Measurements from ENCODE around the gene OLAH.
A peak's percentile ranks its signal among the peaks of the same experiment; 100 is the strongest.
"Not testable (repeated sequence)": the region's sequence is repeated elsewhere in the genome, so short reads cannot be mapped to it uniquely, and the experiment has no call there.

OLAH gene

DNA sequence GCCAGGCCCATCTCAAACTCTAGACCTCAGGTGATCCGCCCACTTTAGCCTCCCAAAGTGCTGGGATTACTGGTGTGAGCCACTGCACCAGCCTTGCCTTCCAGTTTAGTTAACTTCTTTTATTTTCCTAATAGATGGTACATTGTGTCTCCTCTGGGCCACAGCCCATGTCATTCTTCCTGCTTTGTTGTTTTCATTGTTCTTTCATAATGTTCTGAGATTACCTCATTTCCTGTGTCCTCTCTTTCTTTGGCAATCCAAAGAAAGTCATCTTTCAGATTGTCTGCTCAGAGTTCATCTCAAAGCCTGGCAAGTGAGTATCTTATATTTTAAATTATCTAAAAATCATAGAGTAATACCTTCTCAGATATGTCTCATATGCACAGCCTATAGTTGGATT, at the start of gene OLAH:
Gene OLAH, plus strand, starts transcription at position 270 of the 400 bp plus-strand sequence. CDS start 3,346 bp downstream, outside the sequence.
- no peak for DNase-seq (ENCODE audit: low read depth, low spot score)

DNA sequence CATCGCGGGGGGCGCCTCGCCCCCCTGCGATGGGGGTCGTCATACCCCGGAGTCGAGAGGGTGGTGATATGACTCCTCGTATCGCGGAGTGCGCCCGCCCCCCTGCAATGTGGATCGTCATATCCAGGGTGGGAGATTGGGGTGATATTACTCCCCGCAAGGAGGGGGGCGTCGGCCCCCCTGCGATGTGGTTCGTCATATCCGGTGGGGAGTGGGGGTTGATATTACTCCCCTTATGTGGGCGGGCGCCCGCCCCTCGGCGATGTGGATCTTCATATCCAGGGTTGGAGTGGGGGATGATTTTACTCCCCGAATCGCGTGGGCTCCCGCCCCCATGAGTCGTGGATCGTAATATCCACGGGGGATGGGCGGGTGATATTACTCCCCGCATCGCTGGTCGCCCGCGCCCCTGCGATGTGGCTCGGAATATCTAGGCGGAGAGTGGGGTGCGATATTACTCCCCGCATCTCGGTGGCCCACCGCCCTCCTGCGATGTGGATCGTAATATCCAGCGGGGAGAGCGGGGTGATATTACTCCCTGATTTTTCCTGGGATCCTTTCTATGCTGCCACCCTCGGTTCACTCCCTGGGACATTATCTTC, 47.7 kb upstream of the OLAH start:
- no peak for DNase-seq (ENCODE audit: low read depth, low spot score)

DNA sequence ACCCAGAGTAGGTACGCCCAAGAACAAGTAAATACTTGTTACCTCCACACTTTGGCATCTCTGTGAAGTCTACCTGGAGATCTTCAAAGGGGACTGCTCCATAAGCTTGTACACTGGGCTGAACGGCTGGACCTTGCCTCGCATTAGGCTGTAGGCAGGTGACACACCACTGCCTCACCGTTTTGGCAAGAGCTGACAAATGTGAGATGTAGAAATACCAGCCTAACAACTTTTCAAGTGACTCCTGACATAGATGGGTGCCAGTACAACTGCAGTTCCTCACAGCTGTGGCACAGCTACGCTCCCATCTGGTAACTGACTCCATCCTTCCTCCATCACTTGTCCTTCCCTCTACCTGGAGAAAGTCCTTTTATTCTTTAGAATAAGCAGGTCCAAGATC, 30.2 kb upstream of the OLAH start:
- DNase-seq (ENCODE audit: low read depth, low spot score): not testable (repeated sequence)

DNA sequence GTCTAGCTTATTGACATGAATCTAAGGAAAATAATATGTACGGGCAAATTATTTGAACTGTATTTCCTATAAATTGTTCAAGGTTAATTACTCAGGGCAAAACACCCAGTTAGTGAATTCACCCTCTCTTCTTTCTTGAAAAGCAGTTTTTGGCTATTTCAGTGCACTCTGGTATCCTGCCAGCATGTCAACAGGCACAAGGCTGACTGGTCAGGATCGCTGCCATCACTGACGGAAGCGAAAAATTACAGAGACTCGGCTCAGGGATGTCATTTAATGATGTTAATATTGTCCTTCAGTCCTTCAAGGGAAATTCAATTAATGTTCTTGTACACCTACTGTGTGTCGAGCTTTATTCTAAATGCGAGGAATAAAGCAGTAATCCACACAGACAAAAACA, 28.3 kb upstream of the OLAH start:
- no peak for DNase-seq (ENCODE audit: low read depth, low spot score)

DNA sequence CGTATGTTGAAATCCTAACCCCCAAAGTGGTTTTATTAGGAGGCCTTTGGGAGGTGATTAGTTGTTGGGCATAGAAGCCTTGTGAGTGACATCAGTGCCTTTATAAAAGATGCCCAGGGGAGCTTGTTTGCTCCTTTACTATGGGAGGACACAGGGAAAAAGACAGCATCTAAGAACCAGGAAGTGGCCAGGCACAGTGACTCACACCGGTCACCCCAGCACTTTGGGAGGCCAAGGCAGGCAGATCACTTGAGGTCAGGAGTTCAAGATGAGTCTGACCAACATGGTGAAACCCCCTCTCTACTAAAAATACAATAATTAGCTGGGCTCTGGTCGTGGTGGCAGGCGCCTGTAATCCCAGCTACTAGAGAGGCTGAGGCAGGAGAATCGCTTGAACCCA, 22.8 kb upstream of the OLAH start:
- DNase-seq (ENCODE audit: low read depth, low spot score): not testable (repeated sequence)

DNA sequence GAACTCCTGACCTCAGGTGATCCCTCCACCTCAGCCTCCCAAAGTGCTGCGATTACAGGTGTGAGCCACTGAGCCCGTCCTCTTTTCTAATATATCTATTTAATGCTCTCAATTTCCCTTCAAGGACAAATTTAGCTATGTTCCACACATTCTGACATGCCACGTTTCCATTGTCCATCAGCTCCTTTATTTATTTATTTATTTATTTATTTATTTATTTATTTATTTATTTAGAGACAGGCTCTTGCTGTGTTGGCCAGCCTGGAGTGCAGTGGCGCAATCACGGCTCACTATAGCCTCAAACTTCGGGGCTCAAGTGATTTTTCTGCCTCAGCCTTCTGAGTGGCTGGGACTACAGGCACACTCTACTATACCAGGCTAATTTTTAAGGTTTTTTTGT, 20.7 kb upstream of the OLAH start:
- not testable (repeated sequence) for DNase-seq (ENCODE audit: low read depth, low spot score)

DNA sequence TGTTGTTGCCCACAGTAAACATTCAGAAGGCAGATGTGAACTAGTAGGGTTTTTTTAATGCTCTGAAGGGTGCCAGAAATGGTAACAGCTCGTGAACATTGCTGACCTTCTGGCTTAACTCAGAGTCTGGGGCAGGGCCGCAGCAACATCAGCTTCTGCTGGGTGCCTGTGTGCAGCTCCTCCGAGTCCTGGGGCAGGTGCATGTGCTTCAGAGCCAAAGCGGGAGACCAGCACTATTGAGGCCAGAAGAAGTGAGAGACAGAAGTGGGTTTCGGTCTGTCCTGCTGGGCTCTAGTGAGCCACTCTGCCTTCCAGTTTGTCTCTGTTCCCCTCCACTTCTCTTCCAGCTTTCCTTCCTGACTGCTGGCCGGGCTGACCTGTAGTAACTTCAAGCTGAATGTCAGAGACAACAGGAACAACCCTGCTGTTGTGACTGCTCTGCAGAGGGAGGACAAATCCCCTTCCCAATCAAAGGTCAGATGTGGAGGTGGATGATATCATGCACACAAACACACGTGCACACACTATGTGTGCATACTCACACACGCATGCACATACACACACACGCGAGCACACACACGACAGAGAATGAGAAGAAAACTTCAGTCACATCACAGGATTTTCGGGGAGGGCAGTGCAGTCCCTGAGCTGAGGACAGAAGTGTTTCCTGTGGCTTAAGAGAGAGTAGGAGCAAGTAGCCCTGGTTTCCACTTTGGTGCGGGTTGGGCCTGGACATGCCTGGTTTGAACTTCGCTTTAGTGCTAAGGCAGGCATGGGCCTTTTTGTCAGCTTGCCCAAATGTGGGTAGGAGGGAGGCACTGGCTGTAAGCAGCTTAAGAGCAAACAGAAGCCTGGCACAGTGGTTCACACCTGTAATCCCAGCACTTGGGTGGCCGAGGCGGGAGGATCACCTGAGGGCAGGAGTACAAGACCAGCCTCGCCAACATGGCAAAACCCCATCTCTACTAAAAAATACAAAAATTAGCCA, 19.4 kb upstream of the OLAH start:
- not testable (repeated sequence) for DNase-seq (ENCODE audit: low read depth, low spot score)

DNA sequence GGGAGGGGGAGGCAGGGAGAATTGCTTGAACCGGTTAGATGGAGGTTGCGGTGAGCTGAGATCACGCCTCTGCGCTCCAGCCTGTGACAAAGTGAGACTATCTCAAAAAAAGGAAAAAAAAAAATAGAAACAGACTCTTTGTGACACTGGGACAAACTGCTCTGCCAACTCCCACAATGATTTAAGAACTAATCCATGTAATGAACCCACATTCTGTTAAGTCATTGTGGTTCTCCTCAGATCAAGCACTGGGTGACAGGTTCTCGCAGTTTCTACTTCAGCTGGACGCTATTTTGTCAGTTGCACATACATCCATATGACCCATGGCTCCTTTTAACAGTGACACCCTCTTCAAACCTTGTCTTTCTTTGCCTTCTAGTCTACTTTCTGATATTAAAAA, 18.7 kb upstream of the OLAH start:
- not testable (repeated sequence) for DNase-seq (ENCODE audit: low read depth, low spot score)

DNA sequence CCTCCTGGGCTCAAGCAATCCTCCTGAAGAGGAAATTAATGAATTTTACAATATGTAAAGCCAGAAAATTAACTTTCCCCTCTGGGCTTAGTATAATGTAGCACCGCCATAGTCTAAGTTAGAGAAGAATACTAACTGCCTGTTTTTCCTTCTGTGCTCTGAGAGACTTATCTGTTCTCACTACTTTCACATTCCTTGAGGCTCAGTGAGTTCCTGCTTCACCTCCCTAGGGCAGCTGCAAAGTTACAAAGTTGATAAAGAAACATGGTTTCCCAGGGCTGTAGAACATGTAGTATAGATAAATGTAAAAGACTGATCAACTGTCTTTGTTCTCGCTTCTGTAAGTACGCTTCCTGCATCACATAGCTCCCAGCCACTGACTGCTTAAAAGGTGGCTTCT, 16.0 kb upstream of the OLAH start:
- no peak for DNase-seq (ENCODE audit: low read depth, low spot score)

DNA sequence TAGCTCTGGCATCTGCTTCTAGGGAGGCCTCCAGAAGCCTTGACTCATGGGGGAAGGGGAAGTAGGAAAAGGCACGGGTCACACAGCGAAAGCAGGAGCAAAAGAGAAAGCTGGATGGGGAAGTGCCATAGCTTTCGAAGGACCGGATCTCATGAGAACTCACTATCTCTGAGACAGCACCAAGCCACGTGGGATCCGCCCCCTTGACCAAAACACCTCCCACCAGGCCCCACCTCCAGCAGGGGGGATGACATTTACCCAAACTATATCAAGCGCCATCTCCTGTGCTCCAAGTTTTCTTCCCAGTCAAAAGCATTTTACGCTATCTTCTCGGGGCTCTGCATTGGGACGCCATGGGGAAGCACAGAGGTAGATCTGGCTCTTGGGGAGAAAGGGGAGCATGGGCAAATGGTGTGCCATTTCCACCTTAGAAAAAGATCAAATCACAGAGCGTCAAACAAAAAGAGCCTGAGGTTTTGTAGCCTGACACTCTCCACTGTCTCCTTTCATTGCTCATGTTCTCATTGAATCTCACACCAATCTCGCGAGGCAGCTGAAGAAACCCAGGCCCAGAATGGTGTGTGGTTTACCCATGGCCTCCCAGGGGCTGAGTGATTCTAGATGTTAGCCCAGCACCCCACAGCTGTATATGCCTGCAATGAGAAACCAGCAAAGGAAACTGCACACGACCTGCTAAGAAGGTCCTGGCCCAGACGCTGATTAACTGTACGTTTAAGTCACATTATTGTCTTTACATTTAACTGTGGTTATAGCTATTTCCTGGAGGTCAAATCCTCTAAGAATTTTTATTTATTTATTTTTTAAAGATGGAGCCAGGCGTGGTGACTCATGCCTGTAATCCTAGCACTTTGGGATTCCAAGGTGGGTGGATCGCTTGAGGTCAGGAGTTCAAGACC, 8.1 kb upstream of the OLAH start:
- DNase-seq (ENCODE audit: low read depth, low spot score): peak; percentile 36

DNA sequence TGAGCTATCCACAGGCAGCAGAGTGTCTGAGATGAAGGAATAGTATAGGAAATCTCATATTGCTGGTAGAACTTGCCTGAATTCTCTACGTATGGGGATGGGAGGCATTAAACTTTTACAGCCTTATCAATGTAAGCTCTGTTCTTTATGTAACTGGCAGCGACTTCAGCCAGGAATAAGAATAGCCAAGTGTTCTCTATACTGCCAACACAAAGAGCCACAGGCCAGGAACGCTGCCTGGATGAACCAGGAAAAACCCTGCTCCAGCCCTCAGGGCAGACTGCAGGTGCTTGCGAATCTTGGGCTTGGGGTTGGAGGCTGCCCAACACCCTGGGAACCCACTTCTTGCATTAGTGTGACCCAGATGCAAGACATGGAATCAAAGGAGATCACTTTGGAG, 6.1 kb upstream of the OLAH start:
- DNase-seq (ENCODE audit: low read depth, low spot score): no peak

DNA sequence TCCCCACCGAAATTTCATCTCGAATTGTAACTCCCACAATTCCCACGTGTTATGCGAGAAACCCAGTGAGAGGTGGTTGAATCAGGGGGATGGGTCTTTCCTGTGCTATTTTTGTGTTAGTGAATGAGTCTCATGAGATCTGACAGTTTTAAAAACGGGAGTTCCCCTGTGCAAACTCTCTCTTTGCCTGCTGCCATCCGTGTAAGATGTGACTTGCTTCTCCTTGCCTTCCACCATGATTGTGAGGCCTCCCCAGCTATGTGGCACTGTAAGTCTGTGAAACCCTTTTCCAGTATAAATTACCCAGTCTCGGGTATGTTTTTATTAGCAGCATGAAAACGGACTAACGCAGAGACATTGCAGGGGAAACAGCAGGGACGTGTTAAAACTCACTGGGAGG, 5.3 kb upstream of the OLAH start:
- no peak for DNase-seq (ENCODE audit: low read depth, low spot score)

DNA sequence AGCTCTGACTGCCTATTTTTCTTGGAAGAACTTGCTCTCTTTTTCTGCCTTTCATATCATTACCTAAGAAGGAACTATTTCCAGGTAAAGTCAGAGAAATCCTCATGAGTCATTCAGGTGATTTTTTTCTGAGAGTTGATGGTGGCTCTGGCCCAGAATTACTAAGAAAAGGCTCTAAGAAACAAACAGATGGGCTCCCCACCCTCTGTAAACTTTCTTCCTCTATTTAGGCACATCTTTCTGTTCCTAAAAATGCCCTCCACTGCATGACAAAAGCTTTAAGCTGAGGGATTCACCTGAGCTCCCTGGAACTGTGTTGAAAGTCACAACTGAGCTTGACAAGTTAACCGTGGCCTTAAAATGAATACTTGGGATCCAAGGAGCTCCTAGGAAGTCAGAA, 1.6 kb downstream of the OLAH start:
- DNase-seq (ENCODE audit: low read depth, low spot score): no peak

DNA sequence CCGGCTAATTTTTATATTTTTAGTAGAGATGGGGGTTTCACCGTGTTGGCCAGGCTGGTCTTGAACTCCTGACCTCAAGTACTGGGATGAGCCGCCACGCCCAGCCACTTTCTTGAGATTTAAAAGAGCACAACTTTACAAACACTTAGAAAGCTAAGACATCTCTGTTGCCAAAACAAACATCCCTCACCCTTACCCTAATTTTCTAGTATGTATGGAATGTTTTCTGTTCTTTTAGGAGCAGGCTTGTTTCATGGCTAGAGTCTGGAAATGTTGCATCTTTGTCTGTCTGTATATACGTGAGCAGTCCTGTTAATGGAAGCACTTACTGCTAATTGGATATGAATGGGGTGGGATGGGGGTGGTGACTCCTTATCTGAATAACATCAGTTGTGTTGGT, 2.9 kb downstream of the OLAH start:
- DNase-seq (ENCODE audit: low read depth, low spot score): peak; percentile 61

DNA sequence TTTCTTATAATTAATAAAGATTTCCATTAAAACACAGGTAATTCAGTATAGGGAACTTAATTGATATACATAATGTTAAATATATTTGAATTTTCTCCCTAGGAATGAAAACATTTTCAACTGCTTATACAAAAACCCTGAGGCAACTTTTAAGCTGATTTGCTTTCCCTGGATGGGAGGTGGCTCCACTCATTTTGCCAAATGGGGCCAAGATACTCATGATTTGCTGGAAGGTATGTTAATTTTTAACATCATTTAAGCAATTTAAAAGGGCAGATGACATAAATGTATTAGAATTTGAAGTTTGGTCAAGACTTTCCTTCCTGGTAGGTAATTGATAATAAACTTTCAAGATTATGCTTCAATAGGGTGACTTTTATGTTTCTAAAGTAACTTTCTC, 5.8 kb downstream of the OLAH start:
- no peak for DNase-seq (ENCODE audit: low read depth, low spot score)

DNA sequence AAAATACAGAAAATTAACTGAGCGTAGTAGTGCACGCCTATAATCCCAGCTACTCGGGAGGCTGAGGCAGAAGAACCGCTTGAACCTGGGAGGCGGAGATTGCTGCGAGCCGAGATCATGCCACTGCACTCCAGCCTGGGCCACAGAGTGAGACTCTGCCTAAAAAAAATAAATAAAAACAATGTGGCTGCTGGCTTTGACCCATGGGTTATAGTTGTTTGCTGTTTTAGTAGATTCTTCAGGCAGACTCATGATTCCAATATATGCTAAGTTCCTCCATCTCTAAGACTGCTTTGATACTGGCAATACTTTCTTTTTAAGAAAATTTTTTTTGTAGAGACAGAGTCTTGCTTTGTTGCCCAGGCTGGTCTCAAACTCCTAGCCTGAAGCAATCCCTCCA, 8.4 kb downstream of the OLAH start:
- DNase-seq (ENCODE audit: low read depth, low spot score): no peak

DNA sequence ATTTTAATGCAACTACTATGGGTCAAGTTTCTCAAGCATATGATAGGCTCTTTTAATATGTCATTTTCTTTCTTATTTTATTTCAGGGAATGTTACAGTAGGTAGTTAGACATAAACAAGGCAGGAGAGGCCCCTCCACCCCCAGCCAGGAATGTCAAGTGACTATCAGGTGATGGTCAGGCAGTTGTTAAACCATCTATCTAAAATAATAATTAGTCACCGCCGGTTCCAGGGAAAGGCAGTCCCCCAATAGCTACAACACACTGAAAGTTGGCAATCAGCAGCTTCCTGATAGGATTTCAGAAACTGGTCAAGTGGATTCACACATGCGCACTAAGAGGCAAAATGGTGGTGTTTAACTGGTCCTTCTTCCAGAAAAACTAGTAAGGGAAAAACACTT, 9.3 kb downstream of the OLAH start:
- no peak for DNase-seq (ENCODE audit: low read depth, low spot score)

DNA sequence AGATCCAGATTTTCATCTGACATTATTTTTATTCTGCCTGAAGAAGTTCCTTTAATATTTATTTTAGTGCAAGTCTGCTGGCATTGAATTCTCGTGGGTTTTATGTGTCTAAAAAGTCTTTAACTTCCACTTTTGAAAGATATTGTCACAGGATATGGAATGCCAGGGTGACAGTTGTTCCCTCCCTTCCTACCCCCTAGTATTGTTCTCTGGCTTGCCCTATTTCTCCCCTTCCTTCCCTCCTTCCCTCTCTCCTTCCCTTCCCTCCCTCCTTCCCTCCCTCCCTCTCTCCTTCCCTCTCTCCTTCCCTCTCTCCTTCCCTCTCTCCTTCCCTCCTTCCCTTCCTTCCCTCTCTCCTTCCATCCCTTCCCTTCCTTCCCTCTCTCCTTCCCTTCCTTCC, 14.9 kb downstream of the OLAH start:
- no peak for DNase-seq (ENCODE audit: low read depth, low spot score)

DNA sequence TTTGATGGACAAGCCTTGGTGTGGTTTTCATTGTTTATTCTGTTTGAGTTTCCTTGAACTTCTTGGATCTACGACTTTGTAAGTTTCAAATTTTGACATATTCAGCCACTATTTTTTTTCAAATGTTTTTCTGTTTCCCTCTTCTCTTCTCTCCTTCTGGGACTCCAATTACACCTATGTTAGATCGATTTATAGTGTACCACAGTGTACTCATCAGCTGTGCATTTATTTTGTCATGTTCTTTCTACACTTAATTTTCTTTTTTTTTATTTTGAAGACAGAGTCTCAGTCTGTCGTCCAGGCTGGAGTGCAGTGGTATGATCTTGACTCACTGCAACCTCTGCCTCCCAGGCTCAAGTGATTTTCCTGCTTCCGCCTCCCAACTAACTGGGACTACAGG, 16.2 kb downstream of the OLAH start:
- DNase-seq (ENCODE audit: low read depth, low spot score): no peak

DNA sequence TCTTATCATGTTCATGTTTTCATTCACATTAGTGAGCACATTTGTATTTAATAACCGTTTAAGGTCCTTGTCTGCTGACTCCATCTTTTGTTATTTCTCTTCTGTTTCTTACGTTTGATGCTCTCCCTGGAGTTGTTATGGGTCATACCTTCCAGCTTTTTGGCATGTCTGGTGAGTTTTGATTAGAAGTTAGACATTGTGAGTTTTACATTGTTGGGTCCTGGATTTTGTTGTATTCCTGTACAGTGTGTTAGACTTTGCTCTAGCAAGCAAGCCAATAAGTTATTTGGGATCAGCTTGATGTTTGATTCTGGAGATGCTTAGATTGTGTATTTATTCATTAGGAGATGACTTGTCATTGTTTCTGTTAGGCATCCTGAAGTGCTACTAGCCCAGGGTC, 16.9 kb downstream of the OLAH start:
- DNase-seq (ENCODE audit: low read depth, low spot score): no peak

DNA sequence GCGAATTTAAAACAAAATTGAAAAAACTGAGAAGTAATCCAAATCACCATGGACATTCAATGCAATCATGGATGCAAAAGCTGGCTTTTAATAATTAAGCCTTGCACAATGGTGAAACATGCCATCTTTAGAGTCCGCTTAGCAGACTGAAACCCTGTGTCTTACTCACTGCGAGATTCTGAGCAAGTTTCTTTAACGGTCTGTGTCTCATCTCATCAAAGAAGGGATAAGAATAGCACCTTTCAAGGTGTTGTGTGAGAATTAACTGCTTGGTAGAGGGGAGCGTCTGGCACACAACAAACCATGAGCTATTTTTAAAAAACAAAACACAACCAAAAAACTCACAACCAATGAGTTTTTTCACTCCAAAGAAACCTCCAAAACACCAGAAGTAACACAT, 23.4 kb downstream of the OLAH start:
- no peak for DNase-seq (ENCODE audit: low read depth, low spot score)

DNA sequence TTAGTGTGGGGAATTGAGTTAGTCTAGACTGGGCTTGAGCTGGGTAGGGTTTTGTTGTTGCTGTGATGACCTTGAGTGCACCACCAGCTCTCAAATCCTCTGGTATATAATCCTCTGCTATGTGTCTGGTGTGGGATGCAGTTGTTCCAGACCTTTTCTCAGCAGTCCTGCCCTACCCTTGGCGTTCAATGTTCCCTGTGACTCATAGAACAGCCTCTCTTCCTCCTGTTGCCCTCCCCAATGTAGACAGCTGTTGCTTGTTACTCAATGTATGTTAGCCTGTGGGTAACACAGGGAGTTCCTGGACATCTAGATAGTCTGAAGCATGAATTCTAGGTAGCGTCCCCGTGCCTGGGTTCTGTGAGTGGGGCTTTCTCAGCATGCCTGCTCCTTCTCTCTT, 25.1 kb downstream of the OLAH start:
- no peak for DNase-seq (ENCODE audit: low read depth, low spot score)
